ENCODE results near the gene ADD2. TPM values are rescaled to one million over a fixed set of nuclear protein-coding genes. Genes with fewer than 3 reads are reported as not detected.

The ADD2 gene
- total RNA-seq, 4 donors from 2014 or later, result 1.9 to 6.5 (median 3.1) TPM

DNA sequence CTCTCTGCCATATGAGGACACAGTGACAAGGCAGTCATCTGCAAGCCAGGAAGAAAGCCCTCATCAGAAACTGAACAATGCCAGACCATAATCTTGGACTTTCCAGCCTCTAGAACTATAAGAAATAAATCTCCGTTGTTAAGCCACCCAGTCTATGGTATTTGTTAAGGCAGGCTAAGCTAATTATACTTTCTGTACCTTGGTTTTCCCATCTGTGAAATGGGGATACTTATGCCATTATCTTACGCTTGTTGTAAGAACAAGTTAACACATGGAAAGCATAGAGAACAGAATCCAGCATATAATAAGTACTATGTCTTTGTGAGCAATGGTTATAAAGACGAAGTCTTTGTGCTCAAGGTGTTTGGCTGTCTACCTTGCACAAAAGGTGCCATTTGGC is 8.3 kb upstream of the ADD2 start:
- Histone ChIP-seq H3K9me3 (no peaks in the 10 kb centered on the region), H3K4me1 (no peaks in the 10 kb centered on the region), H3K36me3 (no peaks in the 10 kb centered on the region), H3K4me3 (replicated peaks in 1 of 3) (no peak overlapping the region), H3K27ac (no peak overlapping the region), H3K27me3 (no peaks in the 10 kb centered on the region)
- intact Hi-C loops (cut with DNase I), result no loop called here
- TF ChIP-seq CTCF (IDR thresholded peaks at IDR 0.05), result no peak
- TF ChIP-seq POLR2A (IDR thresholded peaks at IDR 0.05), result no peak
- 92 to 94% methylated on average over 3 of the region's 3 CpGs for WGBS, 2 donors
- no peak for DNase-seq

DNA sequence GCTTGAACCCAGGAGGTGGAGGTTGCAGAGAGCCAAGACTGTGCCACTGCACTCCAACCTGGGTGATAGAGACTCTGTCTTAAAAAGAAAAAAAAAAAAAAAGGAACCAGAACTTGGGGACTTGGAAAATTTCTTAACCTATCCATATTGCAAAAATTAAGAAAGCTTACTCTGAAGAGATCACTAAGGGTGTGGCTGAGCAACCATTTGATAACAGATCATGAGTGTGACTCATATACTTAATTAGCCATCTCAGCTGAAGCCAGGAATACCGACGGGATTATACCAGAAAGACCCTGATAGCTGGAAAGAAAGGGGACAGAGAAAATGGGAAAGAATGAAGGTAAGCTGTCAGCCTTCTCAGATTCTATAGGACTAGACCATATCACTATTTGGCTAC is 7.1 kb upstream of the ADD2 start:
- intact Hi-C loops (cut with DNase I), result no loop called here
- Histone ChIP-seq H3K27ac (no peak overlapping the region), H3K4me1 (no peaks in the 10 kb centered on the region), H3K36me3 (no peaks in the 10 kb centered on the region), H3K9me3 (no peaks in the 10 kb centered on the region), H3K4me3 (replicated peaks in 1 of 3) (no peak overlapping the region), H3K27me3 (no peaks in the 10 kb centered on the region)
- 60 to 80% methylated on average over 2 of the region's 2 CpGs for WGBS, 2 donors
- no peak for TF ChIP-seq CTCF (IDR thresholded peaks at IDR 0.05)
- DNase-seq, result no peak

DNA sequence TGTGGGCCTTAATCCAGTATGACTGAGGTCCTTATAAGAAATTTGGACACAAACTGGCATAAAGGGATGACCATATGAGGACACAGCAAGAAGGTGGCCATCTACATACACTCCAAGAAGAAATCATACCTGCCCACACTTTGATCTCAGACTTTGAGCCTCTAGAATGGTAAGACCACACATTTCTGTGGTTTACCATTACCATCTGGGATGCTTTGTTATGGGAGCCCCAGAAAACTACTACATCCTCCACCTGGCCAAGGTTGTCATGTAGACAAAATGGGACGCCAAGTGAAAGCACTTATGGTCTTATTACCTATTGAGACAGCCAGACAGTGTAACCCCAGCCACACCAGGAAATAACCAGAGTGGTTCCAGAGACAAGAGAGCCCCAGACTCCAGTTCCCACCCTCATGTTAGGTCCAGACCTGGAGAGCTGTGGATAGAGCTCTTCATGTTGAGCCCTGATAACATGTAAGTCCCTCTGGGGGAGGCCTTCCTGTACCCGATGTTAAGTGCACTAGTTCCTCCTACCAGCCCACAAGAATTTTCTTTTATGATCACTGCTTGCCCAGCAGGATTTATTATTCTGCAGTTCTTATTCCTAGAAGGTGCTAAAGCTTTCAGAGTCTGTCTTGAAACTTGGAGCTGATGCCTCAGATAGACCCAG is 4.6 kb upstream of the ADD2 start:
- no peak for DNase-seq
- Histone ChIP-seq H3K4me3 (replicated peaks in 1 of 3) (no peak overlapping the region), H3K27ac (no peak overlapping the region), H3K27me3 (no peaks in the 10 kb centered on the region), H3K4me1 (peaks cover 2 to 3% of the 10 kb centered on the region in 2 donors), H3K36me3 (no peaks in the 10 kb centered on the region), H3K9me3 (no peaks in the 10 kb centered on the region)
- no peak for TF ChIP-seq POLR2A (IDR thresholded peaks at IDR 0.05)
- TF ChIP-seq CTCF (IDR thresholded peaks at IDR 0.05), result no peak
- WGBS, 2 donors, result 81 to 84% methylated on average over 2 of the region's 2 CpGs
- intact Hi-C loops (cut with DNase I), result no loop called here

DNA sequence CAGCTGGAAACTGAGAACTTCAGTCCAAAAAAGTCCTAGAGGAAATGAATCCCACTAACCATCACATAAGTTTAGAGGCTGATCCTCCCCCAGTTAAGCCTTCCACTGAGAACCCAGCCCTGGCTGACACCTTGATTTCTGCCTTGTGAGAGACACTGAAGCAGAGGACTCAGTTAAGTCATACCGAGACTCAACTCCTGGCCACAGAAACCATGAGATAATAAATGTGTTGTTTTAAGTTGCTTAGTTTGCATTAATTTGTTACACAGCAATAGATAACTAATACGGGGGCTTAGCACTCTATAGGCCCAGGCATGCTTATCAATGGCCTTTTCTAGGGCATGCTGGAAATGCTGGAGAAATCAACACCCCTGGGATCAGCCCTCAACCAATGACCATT is 3.4 kb upstream of the ADD2 start:
- Histone ChIP-seq H3K27me3 (no peaks in the 10 kb centered on the region), H3K9me3 (no peaks in the 10 kb centered on the region), H3K4me3 (replicated peaks in 1 of 3) (no peak overlapping the region), H3K4me1 (peaks cover 9 to 11% of the 10 kb centered on the region in 2 donors), H3K27ac (no peak overlapping the region), H3K36me3 (no peaks in the 10 kb centered on the region)
- WGBS, 2 donors, result 89 to 91% methylated on average over 2 of the region's 2 CpGs
- intact Hi-C loops (cut with DNase I), result no loop called here
- TF ChIP-seq POLR2A (IDR thresholded peaks at IDR 0.05) (no peak), CTCF (IDR thresholded peaks at IDR 0.05) (no peak)
- DNase-seq, result no peak

DNA sequence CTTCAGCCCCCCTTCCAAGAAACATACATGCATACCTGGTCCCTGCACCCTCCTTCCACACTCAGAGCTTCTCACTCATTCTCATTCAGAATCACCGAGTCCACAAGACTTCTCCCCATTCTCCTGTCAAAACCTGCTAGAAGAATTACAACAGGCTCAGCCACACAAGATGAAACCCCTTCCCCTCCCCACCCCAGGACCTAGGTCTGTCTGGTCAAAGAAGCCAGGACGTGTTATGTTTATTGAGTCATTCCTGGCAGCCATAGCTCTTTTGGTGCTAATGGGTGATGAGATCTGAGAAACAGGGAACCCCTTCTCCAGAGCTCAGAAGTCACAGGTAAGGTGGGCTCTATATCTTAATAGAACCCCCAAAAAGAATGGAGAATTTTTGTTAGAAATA is 1.4 kb upstream of the ADD2 start:
- WGBS, 2 donors, result 81 to 83% methylated on average over 2 of the region's 2 CpGs
- DNase-seq, result no peak
- Histone ChIP-seq H3K4me1 (peaks cover 9 to 11% of the 10 kb centered on the region in 2 donors), H3K27ac (no peak overlapping the region), H3K9me3 (no peaks in the 10 kb centered on the region), H3K27me3 (no peaks in the 10 kb centered on the region), H3K36me3 (no peaks in the 10 kb centered on the region), H3K4me3 (replicated peaks in 1 of 3) (no peak overlapping the region)
- intact Hi-C loops (cut with DNase I), result no loop called here
- TF ChIP-seq POLR2A (IDR thresholded peaks at IDR 0.05) (no peak), CTCF (IDR thresholded peaks at IDR 0.05) (no peak)

Data from thyroid gland (tissue), 4 donors.